Stomach (tissue), 4 donors: ENCODE measurements around the gene ZNF165.

Experiments used
- CTCF ChIP-seq, 7 experiments: fragments of 450-650 bp in 4 of 7; fragments of 200-600 bp in 3 of 7; sonication (generic) in 3 of 7; IDR thresholded peaks; one replicate each; pipeline ENCODE4 v1.5.1; 2016 to 2019; ENCODE audit warnings: antibody characterized with exemption in 7 of 7, control low read depth in 2 of 7, mild to moderate bottlenecking in 1 of 7
- EP300 ChIP-seq: sonication (generic); formaldehyde crosslinking; IDR thresholded peaks from one replicate; pipeline ENCODE4 v1.6.1; 2017; ENCODE audit warnings: antibody characterized with exemption
- POLR2A ChIP-seq, 4 donors: fragments of 450-650 bp; IDR thresholded peaks; one replicate each; pipeline ENCODE4 v1.6.1; 2016; ENCODE audit warnings: antibody characterized with exemption in 4 of 4, control low read depth in 2 of 4, mild to moderate bottlenecking in 1 of 4, moderate library complexity in 1 of 4
- POLR2AphosphoS5 ChIP-seq, 3 donors: sonication (generic); formaldehyde crosslinking; IDR thresholded peaks; one replicate each; pipeline ENCODE4 v1.6.1; 2016; ENCODE audit warnings: antibody characterized with exemption in 3 of 3

GRCh38 chr6:28064272-28064671, 16.1 kb upstream of the ZNF165 start:
- TF ChIP-seq CTCF (IDR thresholded peaks at IDR 0.05) (no peak), EP300 (no peak), POLR2A (IDR thresholded peaks at IDR 0.05) (no peak), POLR2AphosphoS5 (IDR thresholded peaks at IDR 0.05) (no peak)
